Dedifferentiated amniotic fluid mesenchymal stem cell (primary cell): ENCODE data around the gene LNPEP.
A peak's percentile ranks its signal among the peaks of the same experiment; 100 is the strongest.

Experiments
- DNase-seq: peaks from one replicate; pipeline ENCODE4 v3.0.0-alpha.2; 2016; ENCODE audit errors: extremely low spot score

The LNPEP gene

DNA sequence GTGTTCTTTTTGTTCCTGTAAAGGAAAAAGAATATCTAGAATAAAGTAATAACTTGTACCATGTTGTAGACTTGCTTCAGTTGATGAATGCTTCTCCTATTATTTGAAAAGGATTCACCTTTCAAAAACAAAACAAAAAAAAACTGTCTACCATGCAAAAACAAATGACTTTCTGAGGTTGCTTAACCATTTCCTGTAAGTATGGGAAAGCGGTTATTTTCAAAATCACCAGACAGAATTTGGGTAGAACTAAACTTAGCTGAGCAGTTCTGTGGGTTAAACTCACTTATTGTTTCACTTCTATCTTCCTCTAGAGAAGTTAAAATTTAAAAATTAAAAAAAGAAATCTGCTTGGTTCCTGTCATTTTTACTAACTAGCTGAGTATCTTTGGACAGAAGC, 25.2 kb downstream of the LNPEP start:
- no peak for DNase-seq

DNA sequence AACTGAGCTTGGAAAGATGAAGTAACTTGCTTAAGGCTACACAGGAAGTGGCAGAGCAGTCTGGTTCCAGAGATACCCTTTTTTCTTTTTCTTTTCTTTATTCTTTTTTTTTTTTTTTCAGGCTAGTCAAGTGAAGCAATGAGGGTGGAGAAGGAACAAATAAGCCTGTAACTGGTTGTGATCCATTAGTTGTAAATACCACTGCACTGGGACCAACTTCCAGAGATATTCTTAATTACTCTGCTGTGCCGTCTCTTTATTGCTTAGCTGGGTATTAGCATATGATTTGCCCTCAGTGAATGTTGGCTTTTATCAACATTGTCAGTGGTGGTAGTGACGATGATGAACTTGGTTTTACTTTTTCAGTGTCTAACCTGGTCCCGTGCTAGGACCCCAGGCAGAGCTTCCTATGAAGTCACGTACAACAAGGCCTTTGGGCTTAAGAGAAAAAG, 26.7 kb downstream of the LNPEP start:
- no peak for DNase-seq

- no peak for DNase-seq
These were observed 27.4 kb downstream of the LNPEP start for GRCh38 chr5:96963267-96963666.

- DNase-seq, result no peak
These were observed 30.9 kb downstream of the LNPEP start for GRCh38 chr5:96966801-96967200.

- no peak for DNase-seq
These were observed 31.5 kb downstream of the LNPEP start for GRCh38 chr5:96967400-96967799.

GRCh38 chr5:96968074-96968473, 32.2 kb downstream of the LNPEP start:
- DNase-seq, result no peak

- no peak for DNase-seq
These were observed 32.7 kb downstream of the LNPEP start for GRCh38 chr5:96968614-96969013.

- DNase-seq, result no peak
These were observed 33.5 kb downstream of the LNPEP start for GRCh38 chr5:96969366-96969765.

DNA sequence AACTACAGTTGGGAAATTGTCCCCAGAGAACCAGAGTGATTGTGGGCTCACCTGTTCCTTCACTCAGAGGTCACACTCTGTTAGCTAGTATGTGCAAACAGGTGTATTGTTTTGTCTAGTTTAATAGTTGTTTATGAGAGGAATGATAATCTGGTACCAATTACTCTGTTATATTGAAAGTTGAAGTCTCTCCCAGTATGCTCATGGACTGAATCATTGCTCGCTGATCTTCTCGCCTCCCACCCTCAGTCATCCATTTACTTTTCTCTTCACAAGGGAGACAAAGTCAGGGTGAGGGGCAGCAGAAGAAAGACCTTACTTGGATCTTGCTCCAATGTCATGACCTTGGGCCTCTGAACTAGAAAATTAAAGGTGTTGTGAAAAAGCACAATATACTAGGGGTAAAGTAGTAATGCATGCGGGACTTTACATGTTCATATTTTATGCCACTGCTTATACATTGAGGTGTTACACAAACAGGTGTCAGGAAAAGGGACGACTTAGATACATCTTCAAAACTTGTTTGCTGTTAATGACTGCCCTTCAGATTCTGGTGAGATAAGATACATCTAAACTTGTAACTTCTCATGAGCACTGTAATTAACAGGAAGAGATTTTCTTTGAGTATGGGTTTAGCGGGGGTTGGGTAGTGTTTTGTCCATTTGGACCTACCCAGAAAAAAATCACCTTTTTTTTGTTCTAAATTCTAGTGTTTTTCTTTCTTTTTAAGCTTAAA, 36.9 kb downstream of the LNPEP start:
- no peak for DNase-seq

- no peak for DNase-seq
These were observed 37.9 kb downstream of the LNPEP start for GRCh38 chr5:96973532-96974401.

GRCh38 chr5:96975656-96976055, 39.8 kb downstream of the LNPEP start:
- DNase-seq, result no peak

GRCh38 chr5:96977228-96977627, 41.3 kb downstream of the LNPEP start:
- no peak for DNase-seq

DNA sequence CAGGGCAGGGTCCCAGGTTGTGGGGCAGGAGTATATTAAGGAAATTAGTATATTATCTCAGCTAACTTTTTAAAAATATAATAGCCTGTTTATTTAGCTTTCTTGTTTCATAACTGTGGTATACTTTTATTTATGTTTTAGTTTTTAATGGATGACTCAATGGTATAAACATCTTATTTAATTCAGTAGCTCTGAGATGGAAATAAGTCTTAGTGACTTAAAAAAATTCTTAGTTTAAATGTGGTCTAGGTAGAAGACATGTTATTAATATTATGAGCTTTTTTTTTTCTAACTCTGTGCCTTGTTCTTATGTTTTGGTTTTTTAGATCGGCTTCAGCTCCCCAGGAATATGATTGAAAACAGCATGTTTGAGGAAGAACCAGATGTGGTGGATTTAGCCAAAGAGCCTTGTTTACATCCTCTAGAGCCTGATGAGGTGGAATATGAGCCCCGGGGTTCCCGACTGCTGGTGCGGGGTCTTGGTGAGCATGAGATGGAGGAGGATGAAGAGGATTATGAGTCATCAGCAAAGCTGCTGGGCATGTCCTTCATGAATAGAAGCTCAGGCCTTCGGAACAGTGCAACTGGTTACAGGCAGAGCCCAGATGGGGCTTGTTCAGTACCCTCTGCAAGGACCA, 43.1 kb downstream of the LNPEP start:
- peak; percentile 56 for DNase-seq

DNA sequence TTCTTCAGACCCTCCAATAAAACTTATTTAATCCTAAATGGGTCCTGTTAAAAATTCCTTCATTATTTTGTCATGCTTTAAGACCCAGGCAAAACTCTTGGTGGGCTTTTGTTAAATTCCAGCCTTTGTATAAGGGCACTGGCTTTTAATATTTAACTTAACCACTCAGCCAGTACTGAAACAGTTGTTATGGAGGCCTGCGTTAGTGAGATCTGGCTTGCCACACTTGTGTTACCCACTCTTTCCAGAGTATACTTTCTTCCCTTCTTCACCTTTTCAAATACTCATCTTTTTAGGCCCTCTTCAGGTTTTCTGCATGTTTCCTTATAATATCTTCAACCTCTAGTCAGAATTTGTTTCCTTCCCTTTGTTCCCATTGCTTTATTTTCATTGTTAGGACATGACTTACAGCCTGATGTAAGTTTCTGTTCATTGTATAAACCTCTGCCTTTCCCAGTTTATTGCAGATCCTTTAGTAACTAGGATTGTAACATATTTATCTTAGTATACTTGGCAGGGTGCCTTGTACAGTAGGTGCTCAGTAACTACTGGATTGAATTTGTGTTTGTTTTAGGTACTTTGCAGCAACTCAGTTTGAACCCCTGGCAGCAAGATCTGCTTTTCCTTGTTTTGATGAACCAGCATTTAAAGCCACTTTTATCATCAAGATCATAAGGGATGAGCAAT, 48.8 kb downstream of the LNPEP start:
- no peak for DNase-seq

GRCh38 chr5:96986450-96986849, 50.6 kb downstream of the LNPEP start:
- DNase-seq, result no peak

- no peak for DNase-seq
These were observed 54.2 kb downstream of the LNPEP start for GRCh38 chr5:96990102-96990501.

DNA sequence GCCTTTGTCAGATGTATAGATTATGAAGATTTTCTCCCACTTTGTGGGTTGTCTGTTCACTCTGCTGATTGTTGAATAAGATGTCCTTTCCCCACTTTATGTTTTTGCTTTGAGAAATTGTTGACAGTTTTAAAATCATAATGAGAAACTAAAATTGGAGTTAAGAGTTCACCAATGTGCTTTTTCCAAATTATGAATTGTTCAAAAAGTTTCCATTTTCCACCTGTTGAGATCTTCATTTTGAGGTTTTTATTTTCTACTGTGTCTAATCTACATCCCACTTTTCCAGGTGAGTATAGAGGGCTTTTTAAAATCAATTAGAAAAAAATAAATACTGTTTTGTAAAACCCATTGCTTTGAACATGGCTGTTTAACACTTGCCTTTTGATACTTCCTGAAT, 55.8 kb downstream of the LNPEP start:
- DNase-seq, result no peak

GRCh38 chr5:96993760-96994159, 57.9 kb downstream of the LNPEP start:
- no peak for DNase-seq

GRCh38 chr5:96994493-96994892, 58.6 kb downstream of the LNPEP start:
- no peak for DNase-seq

- peak; percentile 32 for DNase-seq
These were observed 59.5 kb downstream of the LNPEP start for GRCh38 chr5:96995419-96995818.

- peak; percentile 58 for DNase-seq
These were observed 61.5 kb downstream of the LNPEP start for GRCh38 chr5:96997265-96997859.

GRCh38 chr5:96999856-97000255, 64.0 kb downstream of the LNPEP start:
- no peak for DNase-seq
